Heart right ventricle (tissue), 16 donors: ENCODE measurements around the gene RTCB. TPM values are rescaled to one million over a fixed set of nuclear protein-coding genes. Genes with fewer than 3 reads are reported as not detected.
A peak's percentile ranks its signal among the peaks of the same experiment; 100 is the strongest.

Experiments used
- ATAC-seq, 8 donors: fragments of 200-7000 bp; cut with Tn5 transposase; one replicate each; pipeline ENCODE4 v1.9.1; 2020; ENCODE audit warnings: mild to moderate bottlenecking in 8 of 8, moderate library complexity in 8 of 8, moderate number of reproducible peaks in 1 of 8
- DNase-seq, 2 donors: peaks; one replicate each; pipeline ENCODE4 v3.0.0-alpha.2; 2020
- H3K27ac ChIP-seq, 10 donors: fragments of 200-600 bp; sonication (generic) in 2 of 10; one replicate each; pipeline versions ENCODE4 v1.5.0 to v1.8.0; 2020 to 2022; ENCODE audit warnings: mild to moderate bottlenecking in 3 of 10
- H3K27me3 ChIP-seq, 7 donors: fragments of 200-600 bp; one replicate each; pipeline ENCODE4 v1.8.0; 2021 to 2022; ENCODE audit warnings: mild to moderate bottlenecking in 2 of 7
- H3K36me3 ChIP-seq, 9 donors: fragments of 200-600 bp; sonication (generic) in 1 of 9; one replicate each; pipeline versions ENCODE4 v1.5.0 to v1.8.0; 2020 to 2022; ENCODE audit warnings: mild to moderate bottlenecking in 2 of 9
- H3K4me1 ChIP-seq, 9 donors: fragments of 200-600 bp; sonication (generic) in 1 of 9; one replicate each; pipeline versions ENCODE4 v1.5.0 to v1.8.0; 2020 to 2022; ENCODE audit warnings: mild to moderate bottlenecking in 4 of 9
- H3K4me3 ChIP-seq, 10 donors: fragments of 200-600 bp; sonication (generic) in 2 of 10; one replicate each; pipeline versions ENCODE4 v1.5.0 to v1.8.0; 2020 to 2022; ENCODE audit warnings: mild to moderate bottlenecking in 7 of 10, moderate library complexity in 2 of 10
- H3K9me3 ChIP-seq, 11 donors: fragments of 200-600 bp in 10 of 11; sonication (generic) in 2 of 11; one replicate each; pipeline versions ENCODE4 v1.5.0 to v1.8.0; 2013 to 2022; ENCODE audit warnings: mild to moderate bottlenecking in 2 of 11, control low read depth in 1 of 11, moderate library complexity in 1 of 11
- WGBS, 2 donors: extraction: QIAGEN DNeasy Blood & Tissue Kit; methylation state at CpG; one replicate each; pipeline ENCODE4 v1.1.7; 2013; ENCODE audit warnings: inconsistent platforms in 1 of 2; 5-methylcytosine and 5-hydroxymethylcytosine counted together
- intact Hi-C, 10 donors: fragments of 100-400 bp; cut with DNase I; formaldehyde crosslinking; loops; one replicate each; pipeline versions ENCODE4 v1.11.1 to v1.14.2; 2022
- polyA plus RNA-seq, 2 donors: library from polyadenylated mRNA; stranded (reverse); fragments of 200-250 nt; gene quantifications; one replicate each; pipeline ENCODE4 v1.2.3, GENCODE V29; 2013
- total RNA-seq, 10 donors: library from RNA; stranded (reverse); fragmentation: NEBNext Ultra II Directional in 3 of 10; extraction: Animal tissue kit (Norgen Biotek cat#: 25700) in 3 of 10; gene quantifications; one replicate each; pipeline versions ENCODE4 v1.2.1 to v1.2.4, GENCODE V29; 2021 to 2023
- TF ChIP-seq, protein P1 (sequence below), 9 donors: fragments of 200-600 bp; sonication (generic) in 2 of 9; IDR thresholded peaks; one replicate each; pipeline versions ENCODE4 v1.5.0 to v1.8.0; 2021 to 2022; ENCODE audit warnings: antibody characterized with exemption in 9 of 9, mild to moderate bottlenecking in 5 of 9, moderate library complexity in 1 of 9
- donor health status: Arrhythmogenic right ventricular cardiomyopathy.
- donor health status: ischemic (EF 13 %, LVEDD 7.1; RV severe dilation, severe dysfunction).
- donor health status: healthy with polysubstance abuse.
- donor health status: DM: no; HTN: yes; CAD: no.
- donor health status: DM: no; HTN: no; CAD: no.
- donor health status: ischemic (EF 25% LVEDD 6.9; RV normal size, moderate dysfunction).
- donor health status: ischemic (EF 25% LVEDD 5.7; RV mildly dilated, moderate dysfunction).
- donor health status: healthy.
- donor health status: DM: yes; HTN: yes; CAD: no.
- donor health status: Ischemic cardiomyopathy.
- donor health status: ischemic (EF 35%, LVEDD 5.7; RV mildly dilated, moderate dysfunction).
- donor health status: nonischemic (EF 11% LVEDD 7.7; RV severe dilation, severe dysfunction).
- donor health status: DM: yes; HTN: yes; CAD: no.
- donor health status: PGD.
- donor health status: ischemic (EF 29% LVEDD 5.4; RV normal size, mild dysfunction).
- donor health status: nonischemic (EF 23%, LVEDD 6.1; RV moderate dilation, normal function).

RTCB gene
- total and polyA plus RNA-seq, 12 donors, result 15.6 to 75.3 (median 47.0) TPM

DNA sequence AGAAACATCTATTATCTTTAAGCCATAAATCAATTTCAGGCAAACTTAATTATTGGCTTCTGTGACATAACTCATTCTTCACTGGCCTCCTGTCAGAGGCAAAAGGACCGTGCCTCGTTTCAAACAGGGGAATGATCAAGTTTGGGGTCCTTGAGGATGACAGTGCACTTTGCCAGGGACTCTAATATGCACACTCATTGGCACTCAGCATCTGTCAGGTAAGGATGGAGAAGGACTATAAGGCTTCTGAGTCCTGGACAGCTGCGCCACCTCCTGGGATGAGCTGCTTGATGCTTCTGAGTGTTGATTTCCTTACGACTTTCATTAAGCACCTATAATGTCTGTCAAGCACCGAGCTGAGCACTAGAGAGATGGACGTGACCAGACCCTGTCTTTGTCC lies 32.0 kb upstream of the RTCB start:
- no peak overlapping the region for H3K4me3 ChIP-seq
- peaks cover 0 to 49% (median 28%) of the 10 kb centered on the region in 7 donors for H3K27me3 ChIP-seq
- 51% methylated on average over 6 of the region's 6 CpGs for WGBS, 2 donors
- no peak overlapping the region for H3K27ac ChIP-seq
- H3K36me3 ChIP-seq, result no peaks in the 10 kb centered on the region
- H3K4me1 ChIP-seq, result no peaks in the 10 kb centered on the region
- no peaks in the 10 kb centered on the region for H3K9me3 ChIP-seq
- DNase-seq, result no peak
- ATAC-seq, result no peak
- TF ChIP-seq, protein P1, sequence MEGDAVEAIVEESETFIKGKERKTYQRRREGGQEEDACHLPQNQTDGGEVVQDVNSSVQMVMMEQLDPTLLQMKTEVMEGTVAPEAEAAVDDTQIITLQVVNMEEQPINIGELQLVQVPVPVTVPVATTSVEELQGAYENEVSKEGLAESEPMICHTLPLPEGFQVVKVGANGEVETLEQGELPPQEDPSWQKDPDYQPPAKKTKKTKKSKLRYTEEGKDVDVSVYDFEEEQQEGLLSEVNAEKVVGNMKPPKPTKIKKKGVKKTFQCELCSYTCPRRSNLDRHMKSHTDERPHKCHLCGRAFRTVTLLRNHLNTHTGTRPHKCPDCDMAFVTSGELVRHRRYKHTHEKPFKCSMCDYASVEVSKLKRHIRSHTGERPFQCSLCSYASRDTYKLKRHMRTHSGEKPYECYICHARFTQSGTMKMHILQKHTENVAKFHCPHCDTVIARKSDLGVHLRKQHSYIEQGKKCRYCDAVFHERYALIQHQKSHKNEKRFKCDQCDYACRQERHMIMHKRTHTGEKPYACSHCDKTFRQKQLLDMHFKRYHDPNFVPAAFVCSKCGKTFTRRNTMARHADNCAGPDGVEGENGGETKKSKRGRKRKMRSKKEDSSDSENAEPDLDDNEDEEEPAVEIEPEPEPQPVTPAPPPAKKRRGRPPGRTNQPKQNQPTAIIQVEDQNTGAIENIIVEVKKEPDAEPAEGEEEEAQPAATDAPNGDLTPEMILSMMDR (IDR thresholded peaks at IDR 0.05), result peak in 1 of 9 donors; percentile 12
- intact Hi-C loops, result no loop called here

DNA sequence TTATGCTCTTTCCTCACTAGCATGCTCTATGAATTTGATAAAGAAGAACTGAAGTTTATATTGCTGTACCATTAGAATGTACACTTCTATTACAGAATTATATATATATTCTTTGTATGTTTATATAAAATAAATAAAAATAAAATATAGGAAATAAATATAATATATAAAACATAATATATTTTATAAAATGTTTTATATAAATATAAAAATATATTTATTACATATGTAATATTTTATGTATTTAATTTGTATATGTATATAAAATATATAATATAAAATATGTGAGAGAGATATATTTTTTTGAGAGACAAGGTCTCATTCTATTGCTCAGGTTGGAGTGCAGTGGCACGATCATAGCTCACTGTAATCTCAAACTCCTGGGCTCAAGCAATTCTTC lies 18.3 kb upstream of the RTCB start:
- H3K27me3 ChIP-seq, result peaks cover 0 to 41% (median 9%) of the 10 kb centered on the region in 7 donors
- 75 to 84% methylated on average over 1 of the region's 1 CpG for WGBS, 2 donors

DNA sequence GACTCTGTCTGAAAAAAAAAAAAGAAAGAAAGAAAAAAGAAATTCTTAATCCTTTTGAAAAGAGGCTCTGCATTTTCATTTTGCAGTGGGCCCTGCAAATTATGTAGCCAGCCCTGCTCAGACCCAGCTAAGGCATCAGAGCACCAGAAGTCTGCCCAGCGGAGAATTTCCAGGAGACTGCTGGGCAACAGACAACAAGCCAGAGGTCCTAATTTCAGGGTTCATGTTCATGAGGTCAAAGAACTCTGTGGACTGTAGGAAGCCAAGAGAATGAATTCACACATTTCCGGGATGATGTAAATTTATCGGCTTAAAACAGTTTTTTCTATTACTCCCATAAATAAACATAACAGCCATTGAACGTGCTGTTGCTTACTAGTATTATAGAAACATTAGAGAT lies 14.8 kb upstream of the RTCB start:
- Histone ChIP-seq H3K4me3 (no peak overlapping the region), H3K36me3 (no peaks in the 10 kb centered on the region), H3K9me3 (no peaks in the 10 kb centered on the region), H3K27me3 (peaks cover 0 to 38% (median 14%) of the 10 kb centered on the region in 7 donors), H3K27ac (no peak overlapping the region), H3K4me1 (no peaks in the 10 kb centered on the region)
- TF ChIP-seq, protein P1 (IDR thresholded peaks at IDR 0.05), result no peak
- DNase-seq (no peak), ATAC-seq (no peak)
- intact Hi-C loops, result no loop called here
- WGBS, 2 donors, result 72 to 86% methylated on average over 4 of the region's 4 CpGs

More for the DNA sequence above, 18.3 kb upstream of the RTCB start:
- ATAC-seq, result no peak
- Histone ChIP-seq H3K27ac (no peak overlapping the region), H3K4me3 (no peak overlapping the region), H3K4me1 (no peaks in the 10 kb centered on the region), H3K9me3 (no peaks in the 10 kb centered on the region), H3K36me3 (no peaks in the 10 kb centered on the region)
- DNase-seq, result no peak
- intact Hi-C loops, result no loop called here
- TF ChIP-seq, protein P1 (IDR thresholded peaks at IDR 0.05), result no peak

DNA sequence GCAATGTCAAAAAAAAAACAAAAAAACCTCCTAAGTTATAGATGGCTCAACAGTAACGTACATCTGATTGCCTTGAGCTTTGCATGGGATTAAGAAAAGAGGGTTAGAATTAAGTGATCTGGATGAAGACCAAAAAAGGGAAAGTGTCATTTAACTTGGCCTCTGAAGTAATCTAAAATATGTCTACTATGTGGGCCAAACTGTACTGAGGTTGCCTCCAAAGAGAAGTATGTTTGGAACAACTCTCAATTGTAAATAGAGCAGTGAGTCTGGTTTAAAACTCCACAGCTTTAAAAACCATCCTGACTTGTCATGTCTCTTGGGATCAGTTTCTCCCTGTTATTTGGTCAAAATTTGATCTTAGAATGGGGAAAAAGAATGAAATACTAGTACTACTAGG lies 11.6 kb upstream of the RTCB start:
- WGBS, 2 donors, result 59 to 80% methylated on average over 1 of the region's 1 CpG
- peaks cover 0 to 48% (median 27%) of the 10 kb centered on the region in 7 donors for H3K27me3 ChIP-seq
- no peak overlapping the region for H3K4me3 ChIP-seq
- H3K27ac ChIP-seq, result no peak overlapping the region
- intact Hi-C loops, result no loop called here
- no peaks in the 10 kb centered on the region for H3K9me3 ChIP-seq
- H3K4me1 ChIP-seq, result no peaks in the 10 kb centered on the region
- no peaks in the 10 kb centered on the region for H3K36me3 ChIP-seq
- TF ChIP-seq, protein P1 (IDR thresholded peaks at IDR 0.05), result no peak
- no peak for ATAC-seq
- no peak for DNase-seq
